ENCODE measurements around the gene FANCC. TPM values are rescaled to one million over a fixed set of nuclear protein-coding genes. Genes with fewer than 3 reads are reported as not detected.

The FANCC gene
- total RNA-seq, 1 experiment from 2014 or later = 44.7 TPM

GRCh38 chr9:95067057-95067456 is 250.5 kb downstream of the FANCC start:
- BruUV-seq (replicated peaks) = no TSS peak
- Histone ChIP-seq H3K27me3 (ENCODE audit: insufficient read depth, low read depth) (no peaks in the 10 kb centered on the region), H2AFZ (no peak overlapping the region), H3K4me2 (no peak overlapping the region), H3F3A (ENCODE audit: insufficient read depth, low read depth) (peaks cover 47% of the 10 kb centered on the region; the same call in 1 of the 2 replicates), H3K9me2 (ENCODE audit: insufficient read depth) (no peaks in the 10 kb centered on the region), H3K4me1 (replicated peaks; ENCODE audit: insufficient read depth) (no peaks in the 10 kb centered on the region), H4K20me1 (ENCODE audit: insufficient read depth) (peaks cover 78% of the 10 kb centered on the region), H3K9me3 (ENCODE audit: insufficient read depth, low read depth) (no peaks in the 10 kb centered on the region), H3K27ac (no peak overlapping the region), H3K36me3 (ENCODE audit: low read depth) (peaks cover 51% of the 10 kb centered on the region), H3K4me3 (no peak overlapping the region), H3K79me2 (ENCODE audit: low read depth) (peaks cover 100% of the 10 kb centered on the region)
- CTCF ChIA-PET = no interaction called here
- POLR2A ChIA-PET (ENCODE audit: unreplicated experiment) = no interaction called here
- TF ChIP-seq CTCF (conservative IDR thresholded peaks at IDR 0.05) = no peak
- TF ChIP-seq EZH2 (IDR thresholded peaks at IDR 0.05; ENCODE audit: low read depth) = no peak
- DNase-seq = no peak
- intact Hi-C loops (cut with micrococcal nuclease; ENCODE audit: unreplicated experiment) = no loop called here

DNA sequence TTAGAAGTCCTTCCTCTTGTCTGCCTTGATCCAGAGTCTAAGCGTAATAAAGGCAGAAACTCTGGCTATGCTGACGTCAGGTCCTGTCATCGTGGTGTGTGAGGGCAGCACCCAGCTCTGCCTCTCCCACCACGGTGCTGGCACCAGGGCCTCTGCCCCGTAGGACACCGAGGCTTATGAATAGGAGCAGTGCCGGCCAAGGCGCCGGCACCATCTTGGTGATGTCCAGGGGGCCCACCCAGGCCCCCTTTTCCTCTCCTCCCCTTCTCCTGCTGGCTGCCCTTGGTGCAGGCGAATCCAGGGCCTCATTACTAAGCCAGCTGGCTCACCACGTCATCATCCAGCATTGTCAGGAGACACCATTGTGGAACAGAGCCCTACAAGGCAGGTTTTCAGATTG is 252.3 kb downstream of the FANCC start:
- ChIA-PET CTCF (no interaction called here), POLR2A (ENCODE audit: unreplicated experiment) (no interaction called here)
- Histone ChIP-seq H3K4me2 (no peak overlapping the region), H3K4me1 (replicated peaks; ENCODE audit: insufficient read depth) (no peaks in the 10 kb centered on the region), H3K9me3 (ENCODE audit: insufficient read depth, low read depth) (no peaks in the 10 kb centered on the region), H3K4me3 (no peak overlapping the region), H2AFZ (no peak overlapping the region), H3K27me3 (ENCODE audit: insufficient read depth, low read depth) (no peaks in the 10 kb centered on the region), H3K27ac (no peak overlapping the region), H4K20me1 (ENCODE audit: insufficient read depth) (peaks cover 78% of the 10 kb centered on the region), H3F3A (ENCODE audit: insufficient read depth, low read depth) (peaks cover 45% of the 10 kb centered on the region), H3K79me2 (ENCODE audit: low read depth) (peaks cover 100% of the 10 kb centered on the region), H3K9me2 (ENCODE audit: insufficient read depth) (no peaks in the 10 kb centered on the region), H3K36me3 (ENCODE audit: low read depth) (peaks cover 48% of the 10 kb centered on the region)
- BruUV-seq (replicated peaks) = no TSS peak
- DNase-seq = no peak
- intact Hi-C loops (cut with micrococcal nuclease; ENCODE audit: unreplicated experiment) = no loop called here
- TF ChIP-seq CTCF (conservative IDR thresholded peaks at IDR 0.05) (no peak), EZH2 (IDR thresholded peaks at IDR 0.05; ENCODE audit: low read depth) (no peak)

GRCh38 chr9:95063300-95063699 is 254.2 kb downstream of the FANCC start:
- H3K4me3 ChIP-seq = no peak overlapping the region
- H3K36me3 ChIP-seq (ENCODE audit: low read depth) = peaks cover 38% of the 10 kb centered on the region
- no peaks in the 10 kb centered on the region for H3K9me3 ChIP-seq (ENCODE audit: insufficient read depth, low read depth)
- H3K27me3 ChIP-seq (ENCODE audit: insufficient read depth, low read depth) = no peaks in the 10 kb centered on the region
- intact Hi-C loops (cut with micrococcal nuclease; ENCODE audit: unreplicated experiment) = no loop called here
- H3K4me1 ChIP-seq (replicated peaks; ENCODE audit: insufficient read depth) = no peaks in the 10 kb centered on the region
- peaks cover 31% of the 10 kb centered on the region for H3F3A ChIP-seq (ENCODE audit: insufficient read depth, low read depth)
- no TSS peak for BruUV-seq (replicated peaks)
- H3K79me2 ChIP-seq (ENCODE audit: low read depth) = peaks cover 100% of the 10 kb centered on the region
- ChIA-PET POLR2A (ENCODE audit: unreplicated experiment) (no interaction called here), CTCF (interaction anchor here (0.5 kb wide), 1 partner anchor 74 kb away, joined by 3 read pairs; no protein-coding TSS in a partner anchor)
- no peak for TF ChIP-seq CTCF (conservative IDR thresholded peaks at IDR 0.05)
- no peak for TF ChIP-seq EZH2 (IDR thresholded peaks at IDR 0.05; ENCODE audit: low read depth)
- no peak overlapping the region for H3K27ac ChIP-seq
- H3K9me2 ChIP-seq (ENCODE audit: insufficient read depth) = no peaks in the 10 kb centered on the region
- H3K4me2 ChIP-seq = no peak overlapping the region
- DNase-seq = no peak
- peaks cover 87% of the 10 kb centered on the region for H4K20me1 ChIP-seq (ENCODE audit: insufficient read depth)
- H2AFZ ChIP-seq = no peak overlapping the region
